HG03280 (cell line): ENCODE measurements around the gene MGST1.
"Not testable (repeated sequence)": the region's sequence is repeated elsewhere in the genome, so short reads cannot be mapped to it uniquely, and the experiment has no call there.

Experiments
- ATAC-seq: cut with Tn5 transposase; IDR thresholded peaks from one replicate; pipeline ENCODE4 v1.9.1; 2021; ENCODE audit warnings: mild to moderate bottlenecking, moderate library complexity; ENCODE audit not compliant: unreplicated experiment

Gene MGST1

DNA sequence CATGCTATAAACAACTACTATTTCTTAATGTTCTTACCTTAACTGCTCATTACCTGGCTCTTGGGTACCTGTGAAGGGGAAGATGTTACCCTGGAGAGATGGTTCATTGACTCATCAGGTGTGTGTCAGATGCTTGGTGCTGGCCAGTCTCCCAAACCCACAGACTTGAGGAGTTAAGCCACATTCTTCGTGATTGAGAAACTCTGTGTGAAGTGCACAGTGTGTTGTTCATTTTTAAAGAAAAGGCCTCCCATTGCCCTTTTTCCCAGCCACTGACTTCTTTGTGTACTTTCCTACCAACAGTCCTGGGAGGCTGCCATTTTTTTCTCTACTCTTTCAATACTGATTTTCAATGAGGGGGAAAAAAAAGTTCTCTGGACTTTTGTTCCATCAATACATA lies 3.2 kb downstream of the MGST1 start:
- no peak for ATAC-seq

DNA sequence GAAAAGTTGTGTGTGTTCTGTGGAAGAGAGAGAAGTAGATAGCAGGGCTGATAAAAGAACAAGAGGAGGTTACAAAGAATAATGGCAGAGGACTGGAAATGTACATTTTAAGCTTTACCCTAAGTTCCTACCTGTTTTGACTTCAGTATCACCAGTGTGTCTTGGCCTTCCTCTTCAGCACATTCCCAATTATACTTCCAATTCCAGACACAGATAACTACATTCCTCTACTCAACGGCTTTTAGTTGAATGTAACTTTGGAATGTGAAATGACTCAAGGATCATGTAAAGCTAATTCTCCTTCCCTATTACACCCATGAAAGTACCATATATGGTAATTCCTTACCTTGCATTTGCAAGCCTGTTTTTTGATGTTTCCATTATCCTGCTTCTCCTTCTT lies 5.0 kb downstream of the MGST1 start:
- ATAC-seq, result no peak

DNA sequence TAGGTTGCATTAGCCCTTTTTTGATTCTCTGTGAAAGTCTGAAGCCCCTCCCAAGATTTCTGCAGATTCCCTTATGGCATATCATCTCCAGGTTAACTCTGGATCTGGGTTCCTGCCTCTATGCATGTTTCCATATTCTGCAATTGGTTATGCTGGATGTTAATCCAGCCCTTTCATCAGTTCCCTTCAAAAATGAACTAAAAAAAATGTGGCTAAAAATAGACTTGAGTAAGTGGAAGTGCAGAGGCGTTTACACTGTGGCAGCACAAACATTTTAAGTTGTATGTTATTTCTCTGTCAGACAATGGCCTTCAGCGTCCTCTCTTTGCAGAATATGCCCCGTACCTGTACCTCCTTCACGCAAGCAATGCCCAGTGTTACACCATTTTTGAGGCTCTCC lies 11.4 kb downstream of the MGST1 start:
- ATAC-seq, result no peak

DNA sequence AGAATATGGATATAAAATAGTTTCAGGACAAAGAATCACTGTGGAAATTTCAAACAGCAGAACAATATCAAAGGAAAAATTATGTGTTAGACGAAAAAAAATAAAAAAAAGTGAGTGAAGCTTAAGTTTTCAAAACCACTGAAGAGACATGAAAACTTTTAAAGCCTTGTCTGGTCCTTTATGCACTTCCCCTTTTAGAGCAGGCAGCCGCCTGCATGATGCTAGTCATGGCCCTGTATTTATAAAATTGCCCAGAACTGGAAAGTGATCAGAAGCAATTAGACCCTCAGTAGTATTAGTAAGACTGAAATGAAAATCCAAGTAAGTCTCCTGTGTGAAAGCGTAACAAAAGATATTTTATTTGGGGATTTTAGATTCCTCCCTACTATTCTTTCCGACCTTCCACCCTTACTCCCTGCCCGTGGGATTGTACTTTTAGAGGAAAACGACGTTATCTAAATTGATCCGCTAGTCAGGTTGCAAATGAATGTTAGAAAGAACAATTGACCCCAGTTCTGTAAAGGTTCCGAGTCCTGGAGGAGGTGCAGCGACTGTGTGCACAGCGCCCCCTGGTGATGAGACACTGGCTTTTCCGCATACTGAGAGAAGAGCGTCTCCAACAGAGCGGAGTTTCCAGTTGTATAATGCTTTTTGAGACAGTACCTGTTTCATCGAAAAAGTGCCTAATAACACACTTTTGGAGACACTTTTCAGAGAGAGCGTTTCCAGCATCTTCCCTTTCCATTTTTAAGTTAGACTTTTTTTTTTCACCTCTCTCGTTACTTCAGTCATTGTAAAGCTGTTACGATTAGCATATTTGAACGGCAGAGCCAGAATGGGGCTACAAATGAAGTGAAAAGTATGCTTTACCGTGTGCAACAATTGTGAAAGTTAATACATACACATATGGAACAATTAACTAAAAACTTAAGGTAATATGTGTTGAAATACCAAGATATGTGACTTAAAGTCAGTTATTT lies 12.4 kb downstream of the MGST1 start:
- ATAC-seq, result no peak

DNA sequence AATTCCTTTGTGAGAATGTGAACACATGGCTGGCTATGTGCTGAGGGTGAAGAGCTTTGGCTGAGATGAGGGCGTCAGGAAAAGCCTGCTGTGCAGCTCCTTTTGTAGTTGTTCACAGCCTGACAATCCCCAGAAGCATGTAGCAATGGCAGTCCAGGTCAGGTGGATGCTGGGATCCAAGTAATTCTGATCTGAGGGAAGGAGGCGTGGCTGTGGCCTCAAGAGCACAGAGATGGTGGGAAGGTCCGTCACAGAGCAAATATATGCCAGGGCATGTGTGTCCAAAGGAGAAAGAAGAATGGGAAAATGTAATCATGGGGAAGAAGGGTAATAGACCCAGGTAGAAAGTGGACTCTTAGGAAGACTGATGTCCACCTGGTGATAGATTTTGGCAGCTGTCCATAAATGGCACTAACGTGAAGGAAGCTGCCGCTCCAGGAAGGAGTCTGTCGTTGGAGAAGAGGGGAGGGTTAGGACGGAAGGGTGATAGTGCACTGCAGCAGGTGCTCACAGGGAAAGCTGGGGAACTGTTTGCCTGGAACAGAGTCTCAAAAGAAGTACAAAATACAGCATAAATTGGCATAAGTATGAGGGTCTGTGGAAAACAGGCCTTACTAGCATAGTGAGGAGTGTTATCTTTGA lies 13.8 kb downstream of the MGST1 start:
- ATAC-seq, result no peak

DNA sequence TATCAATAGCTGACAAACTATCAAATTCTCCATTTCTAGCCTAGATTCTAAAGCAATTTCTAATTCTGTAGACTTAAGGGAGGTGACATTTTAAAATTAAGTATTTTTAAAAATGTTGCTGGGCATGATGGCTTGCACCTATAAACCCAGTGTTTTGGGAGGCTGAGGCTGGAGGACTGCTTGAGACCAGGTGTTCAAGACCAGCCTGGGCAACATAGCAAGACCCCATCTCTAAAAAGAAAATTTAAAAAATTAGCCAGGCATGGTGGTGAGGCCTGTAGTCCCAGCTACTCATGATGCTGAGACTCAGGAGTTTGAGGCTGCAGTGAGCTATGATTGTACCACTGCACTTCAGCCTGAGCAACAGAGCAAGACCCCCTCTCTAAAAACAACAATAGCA lies 15.1 kb downstream of the MGST1 start:
- no peak for ATAC-seq

DNA sequence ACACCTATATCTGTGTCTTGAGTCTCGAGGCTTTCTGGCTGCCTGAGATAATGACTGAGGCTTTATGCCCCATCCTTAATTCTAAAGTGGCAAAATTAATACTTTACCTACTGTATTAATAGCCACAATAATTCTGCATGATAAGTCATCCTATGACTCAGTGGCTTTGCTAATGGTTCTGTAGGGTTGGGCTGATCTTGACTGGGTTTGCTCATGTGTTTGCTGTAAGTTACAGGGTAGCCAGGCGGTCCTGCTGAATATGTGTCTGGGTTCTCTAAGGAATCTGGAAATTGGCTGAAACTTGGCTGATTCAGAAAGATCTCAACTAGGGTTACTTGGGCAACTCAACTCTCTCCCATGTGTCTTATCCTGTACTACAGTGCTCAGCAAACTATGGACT lies 21.7 kb downstream of the MGST1 start:
- ATAC-seq, result no peak

DNA sequence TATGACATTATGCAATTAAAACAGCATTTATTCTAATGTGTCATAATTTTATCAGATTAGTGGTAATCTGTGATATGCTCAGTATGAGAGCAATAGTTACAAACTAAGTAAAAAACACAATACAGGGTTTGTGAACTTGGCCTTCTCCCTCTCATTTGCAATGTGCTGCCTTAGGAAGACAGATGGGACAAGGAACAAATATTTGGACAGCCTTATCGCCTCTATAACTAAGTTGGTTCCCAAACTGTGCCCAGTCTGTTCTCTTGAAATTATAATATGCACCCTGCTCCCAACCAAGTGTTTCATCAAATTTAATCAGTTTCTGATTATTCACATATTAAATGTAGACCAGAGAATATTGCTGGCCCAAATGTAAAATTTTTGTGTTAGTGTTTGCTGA lies 22.7 kb downstream of the MGST1 start:
- no peak for ATAC-seq

DNA sequence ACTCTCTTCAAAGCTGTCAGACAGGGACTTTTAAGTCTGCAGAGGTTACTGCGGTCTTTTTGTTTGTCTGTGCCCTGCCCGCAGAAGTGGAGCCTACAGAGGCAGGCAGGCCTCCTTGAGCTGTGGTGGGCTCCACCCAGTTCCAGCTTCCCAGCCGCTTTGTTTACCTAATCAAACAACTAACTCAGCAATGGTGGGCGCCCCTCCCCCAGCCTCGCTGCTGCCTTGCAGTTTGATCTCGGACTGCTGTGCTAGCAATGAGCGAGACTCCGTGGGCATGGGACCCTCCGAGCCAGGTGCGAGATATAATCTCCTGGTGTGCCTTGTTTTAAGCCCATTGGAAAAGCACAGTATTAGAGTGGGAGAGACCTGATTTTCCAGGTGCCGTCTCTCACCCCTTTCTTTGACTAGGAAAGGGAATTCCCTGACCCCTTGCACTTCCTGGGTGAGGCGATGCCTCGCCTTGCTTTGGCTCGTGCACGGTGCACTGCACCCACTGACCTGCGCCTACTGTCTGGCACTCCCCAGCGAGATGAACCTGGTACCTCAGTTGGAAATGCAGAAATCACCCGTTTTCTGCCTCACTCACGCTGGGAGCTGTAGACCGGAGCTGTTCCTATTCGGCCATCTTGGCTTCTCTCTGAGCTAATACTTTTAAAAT lies 35.3 kb downstream of the MGST1 start:
- not testable (repeated sequence) for ATAC-seq

DNA sequence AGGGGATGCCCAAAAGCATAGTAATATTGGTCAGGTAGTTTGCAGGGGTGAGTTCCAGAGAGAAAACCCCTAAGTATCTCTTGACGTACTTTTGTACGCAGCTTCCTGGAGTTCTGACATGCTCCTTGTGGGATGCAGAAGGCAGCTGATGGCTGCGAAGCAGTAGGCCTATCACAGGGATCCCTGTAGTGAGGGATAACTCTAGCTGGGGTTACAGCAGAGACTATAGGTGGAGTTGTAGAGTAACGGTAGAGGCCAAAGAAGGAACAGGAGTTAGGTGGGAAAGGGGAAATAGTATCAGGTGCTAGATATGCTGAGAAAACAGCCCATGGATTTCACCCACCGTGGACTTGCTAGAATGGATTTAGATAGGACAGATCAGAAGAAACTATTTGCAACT lies 37.3 kb downstream of the MGST1 start:
- no peak for ATAC-seq

DNA sequence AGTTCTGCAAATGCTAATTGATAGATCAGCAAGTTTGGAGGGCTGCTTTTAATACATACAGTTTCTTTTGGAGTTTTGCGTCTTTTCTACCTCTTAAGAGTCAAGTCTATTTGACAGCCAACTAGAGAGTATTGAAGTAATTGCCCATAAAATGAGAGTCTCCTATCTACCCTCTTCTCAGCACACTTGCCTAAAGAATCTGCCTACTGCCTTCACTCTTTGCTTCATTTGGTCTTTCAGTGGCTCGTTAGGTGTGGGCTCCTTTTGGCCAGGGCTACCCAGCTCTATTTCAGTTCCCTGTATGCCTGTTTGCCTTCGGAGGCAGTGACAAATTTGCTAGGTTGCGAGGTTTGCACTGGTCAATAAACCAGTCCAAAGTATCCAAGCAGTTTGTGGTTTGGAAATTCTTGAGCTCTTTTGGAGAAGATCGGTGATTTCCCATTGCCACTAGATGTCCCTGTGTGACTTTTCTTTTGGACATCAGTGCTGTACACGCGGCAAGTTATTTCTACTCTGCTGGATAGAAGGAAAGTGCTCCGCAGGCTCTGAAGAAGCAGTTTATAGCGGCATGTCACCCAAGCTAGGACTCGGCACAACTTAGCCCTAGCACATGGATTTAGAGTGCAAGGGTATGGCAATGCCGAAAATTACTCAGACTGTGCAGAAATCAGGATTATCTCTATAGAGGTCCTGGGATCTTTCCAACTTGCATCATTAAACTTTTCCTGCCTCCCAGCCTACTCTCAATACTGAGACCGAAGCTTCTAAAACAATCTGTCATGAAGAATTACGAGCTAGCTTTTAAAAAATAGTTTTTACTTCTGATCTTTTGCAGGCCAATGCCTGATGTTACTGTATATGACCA lies 38.6 kb downstream of the MGST1 start:
- no peak for ATAC-seq

DNA sequence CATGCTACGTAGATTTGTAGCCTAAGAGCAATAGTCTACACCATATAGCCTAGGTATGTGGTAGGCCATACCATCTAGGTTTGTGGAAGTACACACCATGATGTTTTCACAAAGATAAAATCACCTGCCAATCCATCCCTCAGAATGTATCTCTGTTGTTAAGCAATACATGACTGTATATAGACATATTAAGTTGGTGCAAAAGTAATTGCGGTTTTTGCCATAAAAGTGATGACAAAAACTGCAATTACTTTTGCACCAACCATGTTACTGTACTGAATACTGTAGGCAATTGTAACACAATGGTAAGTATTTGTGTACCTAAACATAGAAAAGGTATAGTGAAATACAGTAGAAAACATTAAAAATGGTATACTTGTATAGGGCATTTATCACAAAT lies 40.5 kb downstream of the MGST1 start:
- no peak for ATAC-seq

DNA sequence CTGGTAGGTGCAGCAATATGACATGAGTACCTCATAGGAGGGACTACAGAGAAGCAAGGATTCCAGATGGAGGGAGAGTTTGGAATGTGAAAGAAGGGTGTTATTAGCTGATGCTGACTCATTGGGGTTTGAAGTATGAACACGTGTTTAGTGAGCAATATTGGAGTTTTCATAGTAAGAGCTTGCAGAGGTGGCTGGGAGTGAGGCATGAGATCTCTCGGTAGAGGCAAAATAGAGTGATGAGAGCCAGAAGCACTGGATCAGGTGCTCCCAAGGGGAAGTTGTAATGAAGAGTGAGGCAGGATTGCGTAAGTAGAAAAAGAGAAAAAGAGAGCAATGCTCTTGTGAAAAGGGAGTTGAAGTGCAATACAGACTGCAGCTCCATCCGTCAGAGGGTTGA lies 42.1 kb downstream of the MGST1 start:
- ATAC-seq, result no peak

DNA sequence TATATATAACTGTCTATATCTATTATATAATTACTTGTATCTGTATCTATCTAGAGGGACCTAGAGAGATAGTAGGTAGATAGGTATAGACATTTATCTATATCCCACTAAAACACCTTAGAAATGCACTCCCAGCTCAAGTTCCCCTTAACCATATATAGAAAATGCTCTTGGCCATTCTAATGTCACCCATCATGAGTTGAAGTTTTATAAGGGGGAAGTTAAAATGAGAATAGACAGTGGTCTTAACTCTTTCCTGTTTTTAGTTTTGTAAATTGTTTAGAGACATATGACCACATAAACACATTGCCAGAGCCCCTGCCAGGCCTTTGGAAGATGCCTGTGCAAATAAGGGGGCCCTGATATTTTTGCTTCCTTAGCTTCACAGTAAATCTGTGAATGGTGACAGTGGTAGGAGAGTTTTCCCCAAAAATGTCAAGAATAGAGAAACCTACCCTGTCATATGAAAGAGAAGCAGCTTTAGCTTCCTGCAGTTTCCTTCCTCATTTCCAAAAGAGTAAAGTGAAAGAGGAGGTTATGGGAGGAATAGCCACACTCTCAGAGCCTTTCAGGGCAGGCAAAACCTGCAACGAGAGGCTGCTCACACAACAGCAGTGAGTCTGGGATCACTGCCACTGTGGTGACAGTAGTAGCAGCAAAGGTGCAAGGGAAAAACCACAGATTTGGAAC lies 45.5 kb downstream of the MGST1 start:
- ATAC-seq, result no peak

DNA sequence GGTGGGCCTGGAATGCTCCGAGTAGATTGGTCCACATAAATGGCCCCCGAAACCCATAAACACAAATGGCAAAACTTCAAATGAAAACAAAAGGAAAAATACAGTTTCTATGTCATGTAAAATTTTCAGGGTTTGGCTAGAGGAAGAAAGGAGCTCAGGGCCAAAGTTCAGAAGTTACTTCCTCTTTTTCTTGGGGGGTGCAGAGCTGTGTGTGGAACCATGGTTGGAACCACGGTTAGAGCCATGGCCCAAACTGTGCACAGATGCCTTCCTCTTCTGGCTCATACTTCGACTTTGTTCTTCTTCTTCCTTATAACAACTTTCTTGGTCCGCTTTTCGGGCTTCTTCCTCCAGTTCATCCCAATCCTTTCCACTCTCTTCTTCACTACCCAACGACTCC lies 51.7 kb downstream of the MGST1 start:
- no peak for ATAC-seq

DNA sequence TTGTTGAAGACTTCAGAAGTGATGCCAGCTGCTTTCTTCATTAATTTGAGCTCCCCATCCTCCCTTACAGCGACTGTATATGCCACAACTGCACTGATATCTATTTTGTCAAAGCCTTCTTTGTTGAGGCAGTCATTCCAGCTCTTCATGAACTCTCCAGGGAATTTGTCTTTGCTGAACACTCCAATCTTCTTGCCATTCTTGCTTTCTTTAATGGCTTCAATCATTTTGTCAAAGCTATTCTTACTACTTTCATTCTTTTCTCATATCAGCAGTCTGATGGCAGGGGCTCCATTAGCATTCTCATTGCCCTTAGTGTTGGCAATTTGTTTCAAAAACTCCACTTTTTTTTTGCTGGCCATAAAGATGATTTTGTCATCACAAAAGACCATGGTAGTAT lies 54.4 kb downstream of the MGST1 start:
- not testable (repeated sequence) for ATAC-seq

DNA sequence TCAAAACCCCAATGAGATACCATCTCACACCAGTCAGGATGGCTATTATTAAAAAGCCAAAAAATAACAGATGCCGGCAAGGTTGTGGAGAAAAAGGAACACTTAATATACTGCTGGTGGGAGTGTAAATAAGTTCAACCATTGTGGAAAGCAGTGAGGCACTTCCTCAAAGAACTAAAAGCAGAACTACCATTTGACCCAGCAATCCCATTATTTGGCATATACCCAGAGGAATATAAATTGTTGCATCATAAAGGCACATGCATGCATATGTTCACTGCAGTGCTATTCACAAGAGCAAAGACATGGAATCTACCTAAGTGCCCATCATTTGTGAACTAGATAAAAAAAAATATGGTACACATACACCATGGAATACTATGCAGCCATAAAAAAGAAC lies 59.9 kb downstream of the MGST1 start:
- ATAC-seq, result no peak
